GM18868 (cell line): ENCODE results near the gene ATIC.
"Not testable (repeated sequence)": the region's sequence is repeated elsewhere in the genome, so short reads cannot be mapped to it uniquely, and the experiment has no call there.

Experiments
- ATAC-seq: cut with Tn5 transposase; IDR thresholded peaks from one replicate; pipeline ENCODE4 v1.9.1; 2021; ENCODE audit warnings: mild to moderate bottlenecking, moderate library complexity; ENCODE audit not compliant: unreplicated experiment

ATIC gene

GRCh38 chr2:215360059-215360458 is 48.2 kb downstream of the ATIC start:
- ATAC-seq = not testable (repeated sequence)

- ATAC-seq = no peak
Observed at GRCh38 chr2:215360596-215360995, 48.7 kb downstream of the ATIC start.

- ATAC-seq = no peak
Observed at GRCh38 chr2:215361211-215361875, 49.5 kb downstream of the ATIC start.

GRCh38 chr2:215361876-215362561 is 50.2 kb downstream of the ATIC start:
- no peak for ATAC-seq

DNA sequence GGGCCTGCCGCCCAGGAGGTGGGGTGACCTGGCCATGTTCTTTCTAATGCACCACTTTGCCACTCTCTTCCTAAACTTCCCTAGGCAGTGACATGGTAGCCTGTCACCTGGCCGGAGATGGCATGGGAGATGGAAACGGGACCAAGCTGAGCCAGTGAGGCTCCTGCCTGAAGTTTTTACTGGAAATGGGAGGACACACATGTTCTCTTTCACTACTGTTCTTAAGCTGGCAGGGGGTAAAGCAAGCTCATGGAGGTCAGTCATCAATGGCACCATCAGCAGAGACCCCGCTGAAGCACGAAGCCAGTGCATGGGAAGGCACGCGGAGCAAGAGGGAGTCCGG is 50.7 kb downstream of the ATIC start:
- ATAC-seq = no peak

GRCh38 chr2:215363039-215363438 is 51.2 kb downstream of the ATIC start:
- no peak for ATAC-seq

DNA sequence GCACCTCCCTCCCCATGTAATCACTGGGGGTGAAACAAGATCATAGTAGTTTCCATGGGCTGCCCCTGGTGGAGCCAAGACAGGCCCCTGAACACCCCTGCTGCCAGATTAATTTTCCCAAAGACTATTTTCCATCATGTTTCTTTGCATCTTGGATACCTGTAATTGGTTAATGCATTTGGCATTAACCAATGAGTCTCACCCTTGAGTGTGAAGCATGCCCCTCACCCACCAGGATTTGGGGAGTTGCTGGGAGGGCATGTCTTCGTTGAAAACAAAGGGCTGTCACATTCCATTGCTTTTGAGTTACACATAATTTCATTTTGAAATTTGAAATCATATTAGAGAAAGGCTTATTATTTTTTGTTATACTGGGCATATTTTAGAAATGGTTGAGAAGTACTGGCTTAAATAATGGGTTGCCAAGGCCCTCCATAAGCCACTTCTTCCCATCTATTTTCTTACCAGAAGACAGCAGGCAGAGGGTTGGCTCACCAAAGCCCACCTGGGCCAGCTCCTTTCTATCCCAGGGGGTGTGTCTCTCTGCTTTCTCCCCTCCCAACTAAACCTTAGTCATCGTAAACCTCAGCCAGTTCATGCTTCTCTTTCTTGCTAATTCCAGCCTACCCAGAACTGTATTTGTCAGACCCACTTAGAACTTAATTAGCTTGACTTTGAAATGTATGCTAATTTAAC is 51.8 kb downstream of the ATIC start:
- no peak for ATAC-seq

DNA sequence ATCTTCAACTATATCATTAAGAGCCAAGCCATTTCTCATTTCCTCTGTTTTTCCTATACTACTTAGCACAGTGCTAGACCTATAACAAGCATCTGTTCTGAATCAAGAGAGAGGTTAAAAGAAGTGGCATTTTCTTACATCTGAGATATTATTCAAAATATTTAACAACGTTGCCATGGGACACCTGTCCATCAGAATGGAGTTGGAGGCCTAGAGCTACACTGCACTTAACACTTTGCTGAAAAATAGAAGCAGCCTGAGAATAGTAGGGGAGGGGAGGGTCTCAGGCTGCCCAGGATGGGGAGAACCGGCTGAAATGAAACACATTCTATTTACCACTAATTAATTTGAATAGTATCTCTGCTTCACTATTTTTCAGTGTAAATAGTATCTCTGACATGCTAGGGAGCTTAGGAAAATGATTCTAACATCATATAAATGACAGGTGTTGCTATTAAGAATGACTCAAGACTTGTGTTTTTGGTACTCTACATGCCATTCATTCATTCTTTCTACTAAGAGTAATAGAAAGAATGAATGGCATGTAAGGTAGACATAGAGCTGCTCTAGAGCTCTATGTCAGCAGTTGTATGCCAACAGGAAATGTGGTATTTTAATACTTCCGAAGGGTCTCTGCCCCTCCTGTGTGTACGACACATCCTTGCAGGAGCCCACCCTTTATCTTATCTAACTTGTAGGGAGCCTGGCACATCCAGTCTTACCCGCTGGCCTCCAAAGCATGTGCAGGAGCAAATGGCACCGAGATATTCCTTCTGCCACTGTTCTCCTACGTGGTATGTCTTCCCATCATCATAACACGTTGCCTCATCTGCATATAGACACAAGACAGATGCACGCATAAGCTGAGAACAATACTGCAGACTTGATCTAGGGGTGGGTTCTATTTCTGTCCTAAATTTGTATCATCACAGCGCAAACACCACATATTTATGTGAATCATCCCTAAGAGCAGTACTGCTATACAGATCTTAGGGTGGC is 52.6 kb downstream of the ATIC start:
- no peak for ATAC-seq

- peak; percentile 54 for ATAC-seq
Observed at GRCh38 chr2:215365184-215365658, 53.4 kb downstream of the ATIC start.

DNA sequence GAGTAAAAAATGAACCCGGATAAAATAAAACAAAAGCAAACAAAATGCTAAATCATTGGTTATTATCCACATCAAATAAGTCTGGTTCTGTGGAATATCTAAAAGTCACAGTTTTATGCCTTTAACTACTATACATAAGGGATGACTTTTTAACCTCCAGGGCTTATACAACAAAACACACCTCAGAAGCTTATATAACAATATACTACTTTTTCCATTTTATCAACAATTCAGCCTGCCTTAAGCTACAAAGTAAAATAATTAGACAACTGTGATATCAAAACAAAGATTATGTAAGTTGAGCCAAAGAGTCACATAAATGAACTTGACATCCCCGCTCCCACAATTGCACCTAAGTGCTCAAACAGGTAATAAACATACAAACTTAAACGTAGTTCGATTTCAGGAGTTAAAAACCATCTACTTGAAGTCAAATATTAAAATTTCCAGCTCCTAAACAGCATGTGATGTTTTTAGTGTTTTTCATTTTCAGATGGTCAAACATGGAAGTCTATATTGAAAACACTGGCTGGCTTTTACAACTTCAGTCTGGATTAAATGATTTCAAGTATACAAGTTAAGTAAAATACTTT is 54.7 kb downstream of the ATIC start:
- ATAC-seq = no peak

DNA sequence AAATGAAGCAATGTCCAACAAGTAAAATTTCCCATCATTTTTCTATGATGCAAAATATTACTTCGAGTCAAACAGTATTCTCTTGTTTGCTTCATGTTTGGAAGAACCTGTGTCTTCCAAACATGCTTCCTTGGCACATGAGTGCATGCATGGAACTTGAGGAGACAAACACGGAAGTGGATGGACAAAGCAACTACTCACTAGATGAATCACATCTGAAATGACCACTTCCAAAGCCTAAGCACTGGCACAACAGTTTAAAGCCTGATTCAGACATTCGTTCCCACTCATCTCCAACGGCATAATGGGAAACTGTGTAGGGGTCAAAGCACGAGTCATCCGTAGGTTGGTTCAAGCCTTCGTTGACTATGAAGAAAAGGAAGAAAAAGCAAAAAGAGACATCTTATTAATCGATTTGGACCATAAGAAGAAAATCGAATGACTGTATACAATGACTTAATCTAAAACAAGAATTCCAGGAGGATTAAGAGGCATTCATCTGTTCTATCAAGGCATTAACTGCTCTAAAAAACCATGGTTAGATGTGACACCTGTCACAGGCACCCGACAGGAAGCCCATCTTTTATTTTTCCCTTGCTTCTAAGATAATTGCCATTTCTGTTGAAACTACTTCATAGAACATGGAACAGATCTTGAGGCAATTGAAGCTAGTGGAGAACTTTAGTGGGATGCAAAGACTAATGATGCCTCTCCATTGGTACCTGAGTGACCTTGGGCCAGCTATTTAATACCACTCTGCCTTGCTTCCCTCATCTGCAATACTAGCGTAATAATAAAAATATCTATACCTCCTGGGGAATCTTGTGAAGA is 56.0 kb downstream of the ATIC start:
- no peak for ATAC-seq

- ATAC-seq = no peak
Observed at GRCh38 chr2:215368493-215368809, 56.6 kb downstream of the ATIC start.

- no peak for ATAC-seq
Observed at GRCh38 chr2:215369181-215369760, 57.4 kb downstream of the ATIC start.

GRCh38 chr2:215370112-215370965 is 58.5 kb downstream of the ATIC start:
- ATAC-seq = no peak

DNA sequence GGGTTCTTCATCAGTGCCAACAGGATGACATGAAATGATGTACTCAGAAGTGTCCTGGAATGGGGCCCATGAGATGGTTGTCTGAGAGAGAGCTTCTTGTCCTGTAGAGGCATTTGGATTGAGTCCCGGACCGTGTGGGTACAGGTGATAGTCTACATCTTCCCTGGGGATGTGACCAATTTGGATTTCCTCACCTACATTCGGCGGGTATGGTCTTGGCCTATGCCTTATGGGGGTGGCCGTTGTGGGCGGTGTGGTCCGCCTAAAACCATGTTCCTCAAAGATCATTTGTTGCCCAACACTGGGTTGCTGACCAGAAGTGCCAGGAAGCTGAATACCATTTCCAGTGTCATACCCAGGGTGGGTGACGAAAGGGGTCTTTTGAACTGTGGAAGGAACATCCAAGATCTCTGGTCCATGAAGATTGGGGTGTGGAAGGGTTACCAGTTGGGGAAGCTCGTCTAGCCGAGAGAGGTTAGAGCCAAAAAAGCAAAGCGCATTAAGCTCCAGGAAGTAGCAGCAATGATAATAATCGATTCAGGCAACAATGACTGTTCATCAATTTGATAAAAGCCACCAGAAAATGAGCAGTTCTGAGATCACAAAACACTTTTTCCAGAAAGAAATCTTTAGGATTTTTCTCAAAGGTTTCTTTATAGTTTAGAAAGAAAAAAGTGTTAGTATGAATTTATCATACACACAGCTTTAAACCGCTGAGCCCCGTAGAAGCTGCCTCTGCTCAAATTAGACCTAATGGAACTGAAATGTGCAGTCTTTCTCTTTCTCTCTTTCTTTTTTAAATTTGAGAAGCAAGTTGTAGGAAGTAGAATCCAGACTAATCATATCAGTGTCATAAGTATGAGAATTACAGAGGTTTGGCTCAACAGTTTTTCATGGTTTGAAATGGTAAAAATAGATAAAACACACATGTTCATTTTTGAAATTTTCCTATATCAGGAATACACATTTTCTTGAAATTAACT is 60.3 kb downstream of the ATIC start:
- no peak for ATAC-seq

DNA sequence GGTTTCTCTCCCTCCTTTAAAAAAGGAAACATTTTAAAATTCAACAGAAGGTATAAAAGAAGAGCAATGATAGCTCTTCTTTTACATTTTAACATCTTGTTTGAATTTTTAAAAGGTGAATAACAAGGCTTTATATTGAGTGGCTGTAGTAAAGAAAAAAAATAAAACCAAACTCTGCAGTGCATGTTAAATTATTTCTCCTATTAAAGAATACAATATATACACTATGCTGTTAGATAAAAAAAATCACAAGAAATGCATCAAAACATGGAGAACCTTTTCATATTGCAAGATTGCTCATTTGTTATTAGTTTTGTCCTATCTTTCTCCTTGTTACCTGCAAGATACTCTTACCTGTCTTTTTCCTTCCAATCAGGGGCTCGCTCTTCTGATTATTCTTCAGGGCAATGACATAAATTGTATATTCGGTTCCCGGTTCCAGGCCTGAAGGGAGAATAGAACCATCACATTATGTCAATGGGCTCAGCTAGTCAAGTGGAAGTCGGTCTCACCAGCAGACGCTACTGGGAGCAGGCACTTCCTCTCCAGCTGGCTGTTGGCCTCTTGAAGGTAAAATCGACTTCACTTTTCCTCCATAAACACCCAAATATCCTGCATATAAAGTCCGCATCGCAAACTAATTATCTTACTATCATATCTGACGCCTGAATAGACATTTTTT is 61.2 kb downstream of the ATIC start:
- no peak for ATAC-seq

DNA sequence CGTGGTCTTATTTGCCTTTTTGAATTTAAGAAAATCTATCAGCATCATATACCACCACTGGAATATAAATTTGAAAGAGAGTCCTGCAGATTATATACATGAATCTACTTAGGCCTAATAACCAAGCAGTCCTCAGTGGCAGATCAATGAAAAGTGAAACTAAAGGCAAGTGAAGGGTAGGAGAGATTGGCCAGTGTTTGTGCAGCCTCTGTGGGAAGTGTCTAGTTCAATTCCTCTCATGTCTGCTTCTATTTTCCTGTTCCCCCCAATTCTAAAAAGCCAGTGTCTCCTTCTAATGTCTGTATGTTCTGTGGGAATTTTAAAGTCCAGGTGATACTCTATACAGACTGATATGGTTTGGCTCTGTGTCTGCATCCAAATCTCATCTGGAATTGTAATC is 62.1 kb downstream of the ATIC start:
- ATAC-seq = no peak
